ENCODE data around the gene TUBG1.

TUBG1 gene

GRCh38 chr17:42653179-42654124, 44.0 kb downstream of the TUBG1 start:
- TF ChIP-seq TOX (CRISPR knock-in tag; IDR thresholded peaks at IDR 0.05; ENCODE audit: borderline replicate concordance) = no peak
- no peak for TF ChIP-seq ZC3H10 (CRISPR knock-in tag; IDR thresholded peaks at IDR 0.05)
- no peak for TF ChIP-seq ISL1 (CRISPR knock-in tag; IDR thresholded peaks at IDR 0.05)
- no peak for TF ChIP-seq RARB (CRISPR knock-in tag; IDR thresholded peaks at IDR 0.05)
- peak; percentile 86 for TF ChIP-seq TSHZ2 (CRISPR knock-in tag; IDR thresholded peaks at IDR 0.05)
- peak; percentile 95 for TF ChIP-seq TCF4 (CRISPR knock-in tag; IDR thresholded peaks at IDR 0.05; ENCODE audit: borderline replicate concordance)
- no peak for TF ChIP-seq ARNTL (CRISPR knock-in tag; IDR thresholded peaks at IDR 0.05; ENCODE audit: borderline replicate concordance, low read depth)
- no peak for TF ChIP-seq PPARA (CRISPR knock-in tag; IDR thresholded peaks at IDR 0.05; ENCODE audit: borderline replicate concordance)
- TF ChIP-seq ESRRG (CRISPR knock-in tag; IDR thresholded peaks at IDR 0.05) = no peak
- ATAC-seq = peak; percentile 89

GRCh38 chr17:42655528-42655927, 46.0 kb downstream of the TUBG1 start:
- ATAC-seq = no peak
- no peak for TF ChIP-seq ZNF8 (CRISPR knock-in tag; IDR thresholded peaks at IDR 0.05)
- no peak for TF ChIP-seq PATZ1 (CRISPR knock-in tag; IDR thresholded peaks at IDR 0.05; ENCODE audit: borderline replicate concordance)
- no peak for TF ChIP-seq CSDC2 (CRISPR knock-in tag; IDR thresholded peaks at IDR 0.05)
- no peak for TF ChIP-seq ARNTL (CRISPR knock-in tag; IDR thresholded peaks at IDR 0.05; ENCODE audit: borderline replicate concordance, low read depth)

- no peak for TF ChIP-seq ISL1 (CRISPR knock-in tag; IDR thresholded peaks at IDR 0.05)
- TF ChIP-seq RARB (CRISPR knock-in tag; IDR thresholded peaks at IDR 0.05) = no peak
- no peak for TF ChIP-seq BACH2 (CRISPR knock-in tag; IDR thresholded peaks at IDR 0.05; ENCODE audit: borderline replicate concordance)
- TF ChIP-seq PATZ1 (CRISPR knock-in tag; IDR thresholded peaks at IDR 0.05; ENCODE audit: borderline replicate concordance) = no peak
- TF ChIP-seq ZNF8 (CRISPR knock-in tag; IDR thresholded peaks at IDR 0.05) = peak; percentile 97
- TF ChIP-seq ARNTL (CRISPR knock-in tag; IDR thresholded peaks at IDR 0.05; ENCODE audit: borderline replicate concordance, low read depth) = no peak
- TF ChIP-seq TOX (CRISPR knock-in tag; IDR thresholded peaks at IDR 0.05; ENCODE audit: borderline replicate concordance) = no peak
- no peak for TF ChIP-seq TCF4 (CRISPR knock-in tag; IDR thresholded peaks at IDR 0.05; ENCODE audit: borderline replicate concordance)
- no peak for ATAC-seq
Observed at GRCh38 chr17:42657824-42658588, 48.5 kb downstream of the TUBG1 start.

- peak; percentile 91 for ATAC-seq
- no peak for TF ChIP-seq ZNF565 (CRISPR knock-in tag; conservative IDR thresholded peaks at IDR 0.05; ENCODE audit: low read depth)
- TF ChIP-seq TSHZ2 (CRISPR knock-in tag; IDR thresholded peaks at IDR 0.05) = no peak
Observed at GRCh38 chr17:42659079-42659931, 49.8 kb downstream of the TUBG1 start, which contains the start of gene TUBG2. Gene TUBG2 (plus strand): TSS chr17:42659284. CDS start chr17:42659504, 220 bp downstream.

- peak; percentile 56 for ATAC-seq
Observed at GRCh38 chr17:42659932-42660274, 50.4 kb downstream of the TUBG1 start.

All from SK-N-SH treated with all-trans-retinoic acid at 6 μM for 48 hours (cell line).